GM10266 (cell line): ENCODE results near the gene NDUFB11.

ENCODE experiments used
- DNase-seq: peaks from one replicate; pipeline ENCODE4 v3.0.0; 2012; ENCODE audit errors: extremely low spot score
- CTCF ChIP-seq: IDR thresholded peaks from 2 replicates; pipeline ENCODE4 v1.5.1; 2012; ENCODE audit warnings: mild to moderate bottlenecking, low read depth; ENCODE audit not compliant: control insufficient read depth, insufficient read depth; ENCODE audit errors: missing control alignments

NDUFB11 gene

GRCh38 chrX:47168495-47169073, 24.1 kb upstream of the NDUFB11 start:
- no peak for DNase-seq
- no peak for TF ChIP-seq CTCF

- no peak for DNase-seq
- no peak for TF ChIP-seq CTCF
Observed at GRCh38 chrX:47166126-47166525, 21.6 kb upstream of the NDUFB11 start.

- TF ChIP-seq CTCF, result no peak
- DNase-seq, result no peak
Observed at GRCh38 chrX:47164420-47164819, 19.9 kb upstream of the NDUFB11 start.

GRCh38 chrX:47162927-47163583, 18.6 kb upstream of the NDUFB11 start:
- TF ChIP-seq CTCF, result no peak
- DNase-seq, result no peak

- TF ChIP-seq CTCF, result no peak
- no peak for DNase-seq
Observed at GRCh38 chrX:47160781-47161180, 16.3 kb upstream of the NDUFB11 start.

- TF ChIP-seq CTCF, result no peak
Observed at GRCh38 chrX:47158781-47159180, 14.3 kb upstream of the NDUFB11 start.

GRCh38 chrX:47158131-47158530, 13.6 kb upstream of the NDUFB11 start:
- no peak for DNase-seq
- TF ChIP-seq CTCF, result no peak

More at GRCh38 chrX:47158781-47159180, 14.3 kb upstream of the NDUFB11 start:
- no peak for DNase-seq
